Measurements from ENCODE around the gene TBX10.
"Not testable (repeated sequence)": the region's sequence is repeated elsewhere in the genome, so short reads cannot be mapped to it uniquely, and the experiment has no call there.

TBX10 gene

GRCh38 chr11:67664213-67664585 lies 24.6 kb upstream of the TBX10 start:
- DNase-seq = peak; percentile 35

GRCh38 chr11:67663532-67664212 lies 24.1 kb upstream of the TBX10 start:
- peak; percentile 37 for DNase-seq

- DNase-seq = peak; percentile 35
These were observed 23.4 kb upstream of the TBX10 start for GRCh38 chr11:67662835-67663531.

GRCh38 chr11:67662142-67662834 lies 22.7 kb upstream of the TBX10 start:
- DNase-seq = peak; percentile 17

- not testable (repeated sequence) for DNase-seq
These were observed 21.2 kb upstream of the TBX10 start for GRCh38 chr11:67660752-67661151.

- peak; percentile 33 for DNase-seq
These were observed 20.1 kb upstream of the TBX10 start for GRCh38 chr11:67659651-67660165.

- DNase-seq = no peak
These were observed 17.7 kb upstream of the TBX10 start for GRCh38 chr11:67657300-67657699.

- peak; percentile 17 for DNase-seq
These were observed 16.8 kb upstream of the TBX10 start for GRCh38 chr11:67656278-67656922.

- peak; percentile 37 for DNase-seq
These were observed 14.7 kb upstream of the TBX10 start for GRCh38 chr11:67654225-67654624.

GRCh38 chr11:67652965-67653845 lies 13.6 kb upstream of the TBX10 start:
- no peak for DNase-seq

- no peak for DNase-seq
These were observed 12.6 kb upstream of the TBX10 start for GRCh38 chr11:67651976-67652781.

- DNase-seq = no peak
These were observed 10.3 kb upstream of the TBX10 start for GRCh38 chr11:67649634-67650510.

- DNase-seq = no peak
These were observed 9.4 kb upstream of the TBX10 start for GRCh38 chr11:67648796-67649613.

GRCh38 chr11:67648140-67648795 lies 8.7 kb upstream of the TBX10 start:
- no peak for DNase-seq

- no peak for DNase-seq
These were observed 7.9 kb upstream of the TBX10 start for GRCh38 chr11:67647471-67647870.

- no peak for DNase-seq
These were observed 7.2 kb upstream of the TBX10 start for GRCh38 chr11:67646535-67647336.

- no peak for DNase-seq
These were observed 6.2 kb upstream of the TBX10 start for GRCh38 chr11:67645521-67646461.
